GM13977 (cell line): ENCODE results near the gene AGBL1.

Experiments
- DNase-seq: peaks from one replicate; pipeline ENCODE4 v3.0.0; 2012; ENCODE audit warnings: low spot score
- in situ Hi-C: fragments of 300-500 bp; cut with MboI; formaldehyde crosslinking; loops from one replicate; pipeline ENCODE4 v1.12.0; 2022; ENCODE audit warnings: low sequenced_read_pairs, low pct_unique_long_range_greater_than_20kb, mixed read lengths, inconsistent platforms; ENCODE audit not compliant: unreplicated experiment
- TF ChIP-seq, protein P1 (sequence below): IDR thresholded peaks from 2 replicates; pipeline ENCODE4 v1.5.1; 2012; ENCODE audit warnings: mild to moderate bottlenecking, control low read depth; ENCODE audit not compliant: insufficient read depth; ENCODE audit errors: extremely low read depth, missing control alignments

The AGBL1 gene

GRCh38 chr15:86664581-86664980 is 584.9 kb downstream of the AGBL1 start:
- TF ChIP-seq, protein P1, sequence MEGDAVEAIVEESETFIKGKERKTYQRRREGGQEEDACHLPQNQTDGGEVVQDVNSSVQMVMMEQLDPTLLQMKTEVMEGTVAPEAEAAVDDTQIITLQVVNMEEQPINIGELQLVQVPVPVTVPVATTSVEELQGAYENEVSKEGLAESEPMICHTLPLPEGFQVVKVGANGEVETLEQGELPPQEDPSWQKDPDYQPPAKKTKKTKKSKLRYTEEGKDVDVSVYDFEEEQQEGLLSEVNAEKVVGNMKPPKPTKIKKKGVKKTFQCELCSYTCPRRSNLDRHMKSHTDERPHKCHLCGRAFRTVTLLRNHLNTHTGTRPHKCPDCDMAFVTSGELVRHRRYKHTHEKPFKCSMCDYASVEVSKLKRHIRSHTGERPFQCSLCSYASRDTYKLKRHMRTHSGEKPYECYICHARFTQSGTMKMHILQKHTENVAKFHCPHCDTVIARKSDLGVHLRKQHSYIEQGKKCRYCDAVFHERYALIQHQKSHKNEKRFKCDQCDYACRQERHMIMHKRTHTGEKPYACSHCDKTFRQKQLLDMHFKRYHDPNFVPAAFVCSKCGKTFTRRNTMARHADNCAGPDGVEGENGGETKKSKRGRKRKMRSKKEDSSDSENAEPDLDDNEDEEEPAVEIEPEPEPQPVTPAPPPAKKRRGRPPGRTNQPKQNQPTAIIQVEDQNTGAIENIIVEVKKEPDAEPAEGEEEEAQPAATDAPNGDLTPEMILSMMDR = no peak
- no peak for DNase-seq
- in situ Hi-C loops = no loop called here

DNA sequence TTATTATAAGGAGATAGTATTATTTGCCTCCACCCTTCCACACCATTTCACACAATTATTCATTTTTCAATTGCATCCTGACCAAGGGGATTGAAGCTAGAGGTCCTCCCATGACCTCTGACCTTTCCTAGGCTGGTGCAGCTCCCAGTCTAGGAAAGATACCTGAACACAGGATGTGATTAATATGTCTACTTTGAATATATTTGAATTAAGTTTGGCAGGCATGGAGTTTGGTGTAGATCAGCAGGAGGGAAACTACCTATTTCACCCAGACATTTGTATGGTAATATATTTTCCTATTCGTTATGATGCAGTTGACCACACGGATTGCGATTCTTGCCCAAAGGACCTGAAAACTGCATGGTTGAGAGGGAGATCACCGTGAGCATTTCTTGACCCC is 596.3 kb downstream of the AGBL1 start:
- no peak for DNase-seq
- in situ Hi-C loops = no loop called here
- TF ChIP-seq, protein P1 = no peak

DNA sequence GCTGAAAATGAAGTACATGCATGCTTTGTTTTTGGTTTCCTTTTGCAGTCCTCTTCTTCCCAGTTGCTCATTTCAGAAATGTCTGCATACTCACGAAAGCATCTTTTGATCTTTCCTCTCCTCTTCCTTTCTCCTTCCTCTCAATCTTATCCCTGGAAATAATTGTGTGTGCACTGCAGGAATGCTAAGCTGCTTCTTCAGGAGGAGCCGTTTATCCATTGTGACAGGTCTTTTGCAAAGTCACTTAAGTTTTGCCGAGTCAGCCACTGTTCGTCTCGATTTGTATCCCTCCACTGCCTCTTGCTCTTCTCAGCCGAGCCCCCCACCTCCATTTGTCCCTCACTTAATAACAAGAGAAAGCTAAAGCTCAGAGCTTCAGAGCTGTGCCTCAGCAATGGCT is 597.6 kb downstream of the AGBL1 start:
- TF ChIP-seq, protein P1 = no peak
- in situ Hi-C loops = no loop called here
- DNase-seq = no peak

- in situ Hi-C loops = no loop called here
- TF ChIP-seq, protein P1 = no peak
- no peak for DNase-seq
These were observed 605.6 kb downstream of the AGBL1 start for GRCh38 chr15:86685263-86685662.

DNA sequence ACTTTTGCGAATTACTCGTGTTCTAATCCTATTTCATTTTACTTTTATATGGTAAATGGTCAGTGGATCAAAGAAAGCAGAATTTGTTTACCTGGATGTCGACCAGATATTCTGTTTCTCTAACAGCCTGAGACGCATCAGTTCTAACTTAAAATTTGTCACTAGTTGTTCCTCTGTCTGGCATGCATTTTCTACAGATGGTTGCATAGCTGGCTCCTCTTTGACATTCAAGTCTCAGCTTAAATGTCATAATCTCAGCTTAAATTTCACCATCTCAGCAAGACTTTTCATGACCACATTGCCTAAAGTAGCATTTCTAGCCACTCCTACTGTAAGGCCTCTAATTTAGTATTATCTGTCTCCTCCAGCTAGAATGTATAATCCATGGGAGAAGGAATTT is 609.3 kb downstream of the AGBL1 start:
- in situ Hi-C loops = no loop called here
- TF ChIP-seq, protein P1 = no peak
- DNase-seq = no peak

- TF ChIP-seq, protein P1 = no peak
- in situ Hi-C loops = no loop called here
- DNase-seq = no peak
These were observed 610.9 kb downstream of the AGBL1 start for GRCh38 chr15:86690566-86690965.

DNA sequence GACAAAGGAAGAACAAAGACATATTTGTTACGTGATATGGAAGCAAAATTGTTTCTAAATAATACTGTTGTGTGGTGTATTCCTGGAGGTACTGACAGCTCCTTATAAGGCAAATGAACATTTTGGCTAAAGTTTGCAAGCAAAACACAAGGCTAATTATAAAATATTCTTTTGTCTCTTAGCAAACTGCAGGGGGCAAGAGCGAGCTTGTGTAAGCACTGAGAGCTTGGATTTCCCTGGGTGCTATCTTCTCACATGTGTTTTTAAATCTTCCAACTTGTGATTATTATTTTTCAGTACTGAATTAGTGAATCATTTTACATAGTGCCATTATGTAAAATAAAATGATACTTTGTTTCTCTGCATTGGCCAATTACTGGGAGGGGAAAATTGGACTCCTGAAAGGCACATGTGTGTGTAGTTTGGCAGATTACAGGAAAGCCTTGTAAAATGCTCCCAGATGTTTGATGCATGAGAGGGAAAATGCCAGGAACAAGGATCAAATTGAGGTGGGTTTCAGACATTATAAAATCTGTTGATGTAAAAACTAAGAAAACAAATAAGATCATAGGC is 611.5 kb downstream of the AGBL1 start:
- in situ Hi-C loops = no loop called here
- TF ChIP-seq, protein P1 = no peak
- no peak for DNase-seq
